Right lobe of liver (tissue), 4 donors: ENCODE data around the gene DCTN4.

Experiments used
- CTCF ChIP-seq, 4 donors: fragments of 200-600 bp in 3 of 4; fragments of 450-650 bp in 1 of 4; IDR thresholded peaks; one replicate each; pipeline versions ENCODE4 v1.5.1 to v1.8.0; 2016 to 2022; ENCODE audit warnings: antibody characterized with exemption in 4 of 4, mild to moderate bottlenecking in 2 of 4
- POLR2A ChIP-seq: fragments of 450-650 bp; IDR thresholded peaks from one replicate; pipeline ENCODE4 v1.6.1; 2017; ENCODE audit warnings: antibody characterized with exemption, mild to moderate bottlenecking
- donor health status: DM: no; HTN: no; CAD: no.
- donor health status: DM: no; HTN: no; CAD: no.
- donor health status: DM: no; HTN: yes; CAD: no.

GRCh38 chr5:150731669-150732242 lies 27.1 kb downstream of the DCTN4 start:
- TF ChIP-seq CTCF (IDR thresholded peaks at IDR 0.05): no peak
- no peak for TF ChIP-seq POLR2A
